ENCODE results near the gene GRN. TPM values are rescaled to one million over a fixed set of nuclear protein-coding genes. Genes with fewer than 3 reads are reported as not detected.

The GRN gene
- total RNA-seq, 4 donors from 2014 or later = 101 to 178 (median 120) TPM

GRCh38 chr17:44378171-44378705 lies 33.1 kb downstream of the GRN start:
- no peak for TF ChIP-seq POLR2A (IDR thresholded peaks at IDR 0.05)
- no peak for TF ChIP-seq CTCF (IDR thresholded peaks at IDR 0.05)
- intact Hi-C loops (cut with DNase I; ENCODE audit: low total_unique reads) = no loop called here
- no peaks in the 10 kb centered on the region for H3K36me3 ChIP-seq
- H3K9me3 ChIP-seq = no peaks in the 10 kb centered on the region
- no peaks in the 10 kb centered on the region for H3K27me3 ChIP-seq
- DNase-seq = no peak
- no peak overlapping the region for H3K27ac ChIP-seq
- no peak overlapping the region for H3K4me3 ChIP-seq
- H3K4me1 ChIP-seq = no peaks in the 10 kb centered on the region

- Histone ChIP-seq H3K27ac (no peak overlapping the region), H3K27me3 (no peaks in the 10 kb centered on the region), H3K4me3 (no peak overlapping the region), H3K9me3 (no peaks in the 10 kb centered on the region), H3K4me1 (no peaks in the 10 kb centered on the region), H3K36me3 (no peaks in the 10 kb centered on the region)
- TF ChIP-seq POLR2A (IDR thresholded peaks at IDR 0.05) = no peak
- TF ChIP-seq CTCF (IDR thresholded peaks at IDR 0.05) = no peak
- intact Hi-C loops (cut with DNase I; ENCODE audit: low total_unique reads) = no loop called here
- no peak for DNase-seq
Measured at GRCh38 chr17:44379887-44380286, 34.8 kb downstream of the GRN start.

- TF ChIP-seq CTCF (IDR thresholded peaks at IDR 0.05) (no peak), POLR2A (IDR thresholded peaks at IDR 0.05) (no peak)
- DNase-seq = no peak
- Histone ChIP-seq H3K9me3 (no peaks in the 10 kb centered on the region), H3K4me3 (no peak overlapping the region), H3K4me1 (no peaks in the 10 kb centered on the region), H3K27me3 (no peaks in the 10 kb centered on the region), H3K36me3 (no peaks in the 10 kb centered on the region), H3K27ac (no peak overlapping the region)
- intact Hi-C loops (cut with DNase I; ENCODE audit: low total_unique reads) = no loop called here
Measured at GRCh38 chr17:44380767-44381166, 35.7 kb downstream of the GRN start.

- no peaks in the 10 kb centered on the region for H3K9me3 ChIP-seq
- TF ChIP-seq CTCF (IDR thresholded peaks at IDR 0.05) = no peak
- TF ChIP-seq POLR2A (IDR thresholded peaks at IDR 0.05) = no peak
- no peaks in the 10 kb centered on the region for H3K27me3 ChIP-seq
- H3K27ac ChIP-seq = no peak overlapping the region
- intact Hi-C loops (cut with DNase I; ENCODE audit: low total_unique reads) = no loop called here
- no peaks in the 10 kb centered on the region for H3K4me1 ChIP-seq
- no peaks in the 10 kb centered on the region for H3K36me3 ChIP-seq
- DNase-seq = no peak
- no peak overlapping the region for H3K4me3 ChIP-seq
Measured at GRCh38 chr17:44381810-44382305, 36.8 kb downstream of the GRN start.

- H3K4me1 ChIP-seq = no peaks in the 10 kb centered on the region
- H3K36me3 ChIP-seq = no peaks in the 10 kb centered on the region
- H3K4me3 ChIP-seq = no peak overlapping the region
- no peak for DNase-seq
- no peaks in the 10 kb centered on the region for H3K9me3 ChIP-seq
- H3K27me3 ChIP-seq = no peaks in the 10 kb centered on the region
- H3K27ac ChIP-seq = no peak overlapping the region
- no peak for TF ChIP-seq CTCF (IDR thresholded peaks at IDR 0.05)
- no peak for TF ChIP-seq POLR2A (IDR thresholded peaks at IDR 0.05)
- intact Hi-C loops (cut with DNase I; ENCODE audit: low total_unique reads) = no loop called here
Measured at GRCh38 chr17:44382917-44383316, 37.8 kb downstream of the GRN start.
